EL (cell line): ENCODE data around the gene FABP1.

ENCODE experiments used
- DNase-seq: peaks from one replicate; pipeline ENCODE4 v3.0.0-alpha.2; 2016

The FABP1 gene

GRCh38 chr2:88136817-88137216, 9.0 kb upstream of the FABP1 start:
- DNase-seq = no peak

GRCh38 chr2:88133875-88134274, 6.0 kb upstream of the FABP1 start:
- DNase-seq = no peak

GRCh38 chr2:88131999-88132368, 4.1 kb upstream of the FABP1 start:
- DNase-seq = no peak

GRCh38 chr2:88131201-88131998, 3.5 kb upstream of the FABP1 start:
- no peak for DNase-seq

- DNase-seq = no peak
Measured at GRCh38 chr2:88129313-88129959, 1.6 kb upstream of the FABP1 start.

GRCh38 chr2:88128654-88129312, 921 bp upstream of the FABP1 start:
- DNase-seq = no peak

GRCh38 chr2:88127638-88127887, 299 bp downstream of the FABP1 start:
- no peak for DNase-seq

- DNase-seq = no peak
Measured at GRCh38 chr2:88126772-88127637, 857 bp downstream of the FABP1 start.

GRCh38 chr2:88125924-88126771, 1.7 kb downstream of the FABP1 start:
- DNase-seq = no peak

GRCh38 chr2:88125344-88125923, 2.4 kb downstream of the FABP1 start:
- no peak for DNase-seq

- DNase-seq = no peak
Measured at GRCh38 chr2:88123975-88124917, 3.6 kb downstream of the FABP1 start.

GRCh38 chr2:88123164-88123974, 4.5 kb downstream of the FABP1 start:
- no peak for DNase-seq

GRCh38 chr2:88122141-88122884, 5.5 kb downstream of the FABP1 start:
- no peak for DNase-seq

GRCh38 chr2:88121678-88122077, 6.2 kb downstream of the FABP1 start:
- DNase-seq = no peak

GRCh38 chr2:88117973-88118372, 9.9 kb downstream of the FABP1 start:
- no peak for DNase-seq

- no peak for DNase-seq
Measured at GRCh38 chr2:88116669-88117432, 11.0 kb downstream of the FABP1 start.

GRCh38 chr2:88115825-88116518, 11.9 kb downstream of the FABP1 start:
- no peak for DNase-seq

- DNase-seq = no peak
Measured at GRCh38 chr2:88114889-88115288, 13.0 kb downstream of the FABP1 start.
